Measurements from ENCODE around the gene NDUFB3.

DNA sequence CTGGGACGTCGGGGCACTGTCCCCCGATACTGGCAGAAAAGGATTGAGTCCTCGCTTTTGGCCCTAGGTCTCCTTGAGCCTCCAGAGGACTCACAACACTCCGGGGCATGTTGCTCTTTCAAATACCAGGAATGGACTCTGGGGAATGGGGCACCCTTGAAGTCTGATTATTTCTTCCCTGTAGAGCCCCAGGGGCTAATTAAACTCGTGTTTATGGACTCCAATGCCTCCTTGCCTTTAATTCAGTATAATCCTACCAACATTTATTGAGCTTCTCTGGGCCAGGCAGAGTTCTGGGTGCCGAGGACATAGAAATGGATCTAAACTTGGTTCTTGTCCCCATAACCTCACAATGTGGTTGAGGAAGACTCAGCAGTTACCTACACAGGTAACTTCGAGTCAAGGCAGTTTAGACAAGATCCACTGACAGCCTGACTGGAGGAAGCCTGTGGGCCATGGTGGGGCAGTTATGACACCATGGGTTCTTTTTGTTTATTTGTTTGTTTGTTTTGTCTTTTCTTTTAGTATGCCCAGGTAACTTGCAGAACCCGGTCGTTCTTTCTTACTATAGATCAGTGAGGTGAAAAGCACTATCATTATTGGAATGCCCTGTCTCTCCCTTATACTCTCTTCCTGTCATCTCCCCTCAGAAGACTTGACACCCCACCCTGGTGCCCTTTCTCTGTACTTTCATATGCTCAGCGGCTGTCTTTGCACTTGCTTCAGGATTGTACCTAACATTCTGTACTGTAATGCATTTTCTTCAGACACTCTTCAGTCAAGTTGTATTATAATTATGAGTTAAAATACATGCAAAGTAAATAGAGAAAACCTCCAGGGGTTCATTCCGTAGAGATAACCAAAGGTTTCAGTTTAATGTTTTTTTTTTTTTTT is 47.4 kb downstream of the NDUFB3 start:
- TF ChIP-seq, protein P1, sequence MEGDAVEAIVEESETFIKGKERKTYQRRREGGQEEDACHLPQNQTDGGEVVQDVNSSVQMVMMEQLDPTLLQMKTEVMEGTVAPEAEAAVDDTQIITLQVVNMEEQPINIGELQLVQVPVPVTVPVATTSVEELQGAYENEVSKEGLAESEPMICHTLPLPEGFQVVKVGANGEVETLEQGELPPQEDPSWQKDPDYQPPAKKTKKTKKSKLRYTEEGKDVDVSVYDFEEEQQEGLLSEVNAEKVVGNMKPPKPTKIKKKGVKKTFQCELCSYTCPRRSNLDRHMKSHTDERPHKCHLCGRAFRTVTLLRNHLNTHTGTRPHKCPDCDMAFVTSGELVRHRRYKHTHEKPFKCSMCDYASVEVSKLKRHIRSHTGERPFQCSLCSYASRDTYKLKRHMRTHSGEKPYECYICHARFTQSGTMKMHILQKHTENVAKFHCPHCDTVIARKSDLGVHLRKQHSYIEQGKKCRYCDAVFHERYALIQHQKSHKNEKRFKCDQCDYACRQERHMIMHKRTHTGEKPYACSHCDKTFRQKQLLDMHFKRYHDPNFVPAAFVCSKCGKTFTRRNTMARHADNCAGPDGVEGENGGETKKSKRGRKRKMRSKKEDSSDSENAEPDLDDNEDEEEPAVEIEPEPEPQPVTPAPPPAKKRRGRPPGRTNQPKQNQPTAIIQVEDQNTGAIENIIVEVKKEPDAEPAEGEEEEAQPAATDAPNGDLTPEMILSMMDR (conservative IDR thresholded peaks at IDR 0.05; ENCODE audit: low read depth in 2 of 2): no peak
- TF ChIP-seq POLR2AphosphoS5 (IDR thresholded peaks at IDR 0.05; ENCODE audit: low read depth) (no peak), EZH2 (IDR thresholded peaks at IDR 0.05; ENCODE audit: low read depth, unreplicated experiment) (no peak), CREB1 (CRISPR knock-in tag; IDR thresholded peaks at IDR 0.05; ENCODE audit: low read depth) (no peak), ZNF331 (CRISPR knock-in tag; IDR thresholded peaks at IDR 0.05; ENCODE audit: low read depth) (no peak)
- TF ChIP-seq, protein P2, sequence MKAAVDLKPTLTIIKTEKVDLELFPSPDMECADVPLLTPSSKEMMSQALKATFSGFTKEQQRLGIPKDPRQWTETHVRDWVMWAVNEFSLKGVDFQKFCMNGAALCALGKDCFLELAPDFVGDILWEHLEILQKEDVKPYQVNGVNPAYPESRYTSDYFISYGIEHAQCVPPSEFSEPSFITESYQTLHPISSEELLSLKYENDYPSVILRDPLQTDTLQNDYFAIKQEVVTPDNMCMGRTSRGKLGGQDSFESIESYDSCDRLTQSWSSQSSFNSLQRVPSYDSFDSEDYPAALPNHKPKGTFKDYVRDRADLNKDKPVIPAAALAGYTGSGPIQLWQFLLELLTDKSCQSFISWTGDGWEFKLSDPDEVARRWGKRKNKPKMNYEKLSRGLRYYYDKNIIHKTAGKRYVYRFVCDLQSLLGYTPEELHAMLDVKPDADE (IDR thresholded peaks at IDR 0.05): no peak
- TF ChIP-seq, protein P3, sequence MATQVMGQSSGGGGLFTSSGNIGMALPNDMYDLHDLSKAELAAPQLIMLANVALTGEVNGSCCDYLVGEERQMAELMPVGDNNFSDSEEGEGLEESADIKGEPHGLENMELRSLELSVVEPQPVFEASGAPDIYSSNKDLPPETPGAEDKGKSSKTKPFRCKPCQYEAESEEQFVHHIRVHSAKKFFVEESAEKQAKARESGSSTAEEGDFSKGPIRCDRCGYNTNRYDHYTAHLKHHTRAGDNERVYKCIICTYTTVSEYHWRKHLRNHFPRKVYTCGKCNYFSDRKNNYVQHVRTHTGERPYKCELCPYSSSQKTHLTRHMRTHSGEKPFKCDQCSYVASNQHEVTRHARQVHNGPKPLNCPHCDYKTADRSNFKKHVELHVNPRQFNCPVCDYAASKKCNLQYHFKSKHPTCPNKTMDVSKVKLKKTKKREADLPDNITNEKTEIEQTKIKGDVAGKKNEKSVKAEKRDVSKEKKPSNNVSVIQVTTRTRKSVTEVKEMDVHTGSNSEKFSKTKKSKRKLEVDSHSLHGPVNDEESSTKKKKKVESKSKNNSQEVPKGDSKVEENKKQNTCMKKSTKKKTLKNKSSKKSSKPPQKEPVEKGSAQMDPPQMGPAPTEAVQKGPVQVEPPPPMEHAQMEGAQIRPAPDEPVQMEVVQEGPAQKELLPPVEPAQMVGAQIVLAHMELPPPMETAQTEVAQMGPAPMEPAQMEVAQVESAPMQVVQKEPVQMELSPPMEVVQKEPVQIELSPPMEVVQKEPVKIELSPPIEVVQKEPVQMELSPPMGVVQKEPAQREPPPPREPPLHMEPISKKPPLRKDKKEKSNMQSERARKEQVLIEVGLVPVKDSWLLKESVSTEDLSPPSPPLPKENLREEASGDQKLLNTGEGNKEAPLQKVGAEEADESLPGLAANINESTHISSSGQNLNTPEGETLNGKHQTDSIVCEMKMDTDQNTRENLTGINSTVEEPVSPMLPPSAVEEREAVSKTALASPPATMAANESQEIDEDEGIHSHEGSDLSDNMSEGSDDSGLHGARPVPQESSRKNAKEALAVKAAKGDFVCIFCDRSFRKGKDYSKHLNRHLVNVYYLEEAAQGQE (IDR thresholded peaks at IDR 0.05; ENCODE audit: unreplicated experiment): no peak

All from GM23338 (cell line).